Measurements from ENCODE around the gene TRAPPC2B.
A peak's percentile ranks its signal among the peaks of the same experiment; 100 is the strongest.

TRAPPC2B gene

DNA sequence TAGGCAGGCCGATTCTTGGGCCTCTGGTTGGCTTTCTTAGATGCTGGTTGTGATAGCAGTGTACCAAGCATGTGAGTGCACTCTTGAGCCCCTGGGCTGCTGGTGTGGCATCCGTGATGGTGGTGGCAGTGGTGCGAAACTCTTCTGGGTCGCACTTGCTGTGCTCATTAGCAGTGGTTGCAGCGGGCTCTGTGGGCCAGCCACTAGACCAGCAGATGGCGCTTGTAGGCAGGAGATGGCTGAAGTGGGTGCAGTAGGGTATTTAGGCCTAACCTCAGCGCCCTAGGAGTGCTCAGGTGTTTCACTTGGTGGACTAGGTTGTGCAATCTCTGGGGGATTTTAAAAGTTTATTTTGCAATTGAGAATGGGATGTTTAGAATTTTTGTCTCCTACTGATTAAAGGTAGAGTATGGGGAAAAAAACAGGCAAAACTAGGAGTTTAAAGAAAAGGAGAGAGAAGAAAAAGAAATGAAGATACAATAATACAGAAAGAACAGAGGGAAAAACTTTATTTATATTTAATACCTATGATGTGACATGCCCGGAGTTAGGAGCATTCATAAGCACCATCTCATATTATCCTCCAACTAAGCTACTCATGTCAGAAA is 43.3 kb downstream of the TRAPPC2B start:
- Histone ChIP-seq H3K27ac (no peak overlapping the region), H3K27me3 (no peaks in the 10 kb centered on the region), H3K9me3 (peaks cover 11% of the 10 kb centered on the region), H3K4me3 (ENCODE audit: low read depth in 1 of 2, low read length in 1 of 2) (no peak overlapping the region), H3K4me1 (ENCODE audit: control insufficient read depth in 1 of 2, insufficient read depth in 1 of 2, low read depth in 1 of 2, low read length in 1 of 2) (peaks cover 5 to 12% of the 10 kb centered on the region in 2 experiments), H3K36me3 (no peaks in the 10 kb centered on the region)
- TF ChIP-seq, protein P1, sequence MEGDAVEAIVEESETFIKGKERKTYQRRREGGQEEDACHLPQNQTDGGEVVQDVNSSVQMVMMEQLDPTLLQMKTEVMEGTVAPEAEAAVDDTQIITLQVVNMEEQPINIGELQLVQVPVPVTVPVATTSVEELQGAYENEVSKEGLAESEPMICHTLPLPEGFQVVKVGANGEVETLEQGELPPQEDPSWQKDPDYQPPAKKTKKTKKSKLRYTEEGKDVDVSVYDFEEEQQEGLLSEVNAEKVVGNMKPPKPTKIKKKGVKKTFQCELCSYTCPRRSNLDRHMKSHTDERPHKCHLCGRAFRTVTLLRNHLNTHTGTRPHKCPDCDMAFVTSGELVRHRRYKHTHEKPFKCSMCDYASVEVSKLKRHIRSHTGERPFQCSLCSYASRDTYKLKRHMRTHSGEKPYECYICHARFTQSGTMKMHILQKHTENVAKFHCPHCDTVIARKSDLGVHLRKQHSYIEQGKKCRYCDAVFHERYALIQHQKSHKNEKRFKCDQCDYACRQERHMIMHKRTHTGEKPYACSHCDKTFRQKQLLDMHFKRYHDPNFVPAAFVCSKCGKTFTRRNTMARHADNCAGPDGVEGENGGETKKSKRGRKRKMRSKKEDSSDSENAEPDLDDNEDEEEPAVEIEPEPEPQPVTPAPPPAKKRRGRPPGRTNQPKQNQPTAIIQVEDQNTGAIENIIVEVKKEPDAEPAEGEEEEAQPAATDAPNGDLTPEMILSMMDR (IDR thresholded peaks at IDR 0.05): no peak

DNA sequence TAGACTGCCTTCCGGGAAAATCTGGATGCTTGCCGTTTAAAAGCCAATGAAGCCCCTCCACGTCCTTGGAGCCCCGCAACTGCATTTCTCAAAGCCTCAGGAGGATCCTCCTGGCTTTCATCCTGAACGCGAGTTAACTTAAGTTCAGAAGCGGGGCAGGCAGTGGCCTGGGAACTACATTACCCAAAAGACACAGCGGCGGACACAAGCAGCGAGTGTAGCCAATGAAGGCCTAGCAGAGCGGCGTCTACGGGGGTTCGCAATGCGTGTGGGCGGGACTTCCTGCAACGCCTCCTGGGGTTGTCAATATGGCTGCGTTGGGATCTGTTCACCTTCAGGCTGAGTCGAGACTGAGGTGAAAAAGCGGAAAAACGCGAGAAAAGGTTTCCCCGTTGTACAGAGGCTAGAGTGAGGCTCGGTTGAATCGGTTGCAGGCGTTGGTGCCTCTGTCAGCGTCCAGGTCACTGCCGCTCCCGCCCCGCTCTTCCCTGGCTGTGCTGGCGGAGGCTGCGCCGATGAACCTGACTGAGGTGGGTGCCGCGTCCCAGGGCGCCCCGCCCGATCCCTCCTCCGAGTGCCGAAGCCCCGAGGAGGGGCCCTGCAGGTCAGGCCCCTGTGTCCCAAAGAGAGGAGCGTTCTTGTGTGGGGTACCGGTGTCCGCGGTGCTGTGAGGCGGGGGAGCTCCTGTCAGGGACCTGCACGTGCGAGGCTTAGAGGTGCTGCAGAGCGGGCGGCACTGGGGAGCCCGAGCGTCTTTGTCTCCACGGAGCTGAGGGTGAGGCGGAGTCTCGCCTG is 47.7 kb downstream of the TRAPPC2B start, which contains the start of gene ZNF17:
TSS of gene ZNF17 (plus strand) at position 285 of the 795 bp plus-strand sequence. CDS start 2,455 bp downstream, outside the sequence.
- Histone ChIP-seq H3K4me3 (ENCODE audit: low read depth in 1 of 2, low read length in 1 of 2) (peak within 1 kb of the TSS; percentile 75 to 92), H3K27me3 (no peaks in the 10 kb centered on the region), H3K36me3 (peaks cover 7% of the 10 kb centered on the region), H3K4me1 (ENCODE audit: control insufficient read depth in 1 of 2, insufficient read depth in 1 of 2, low read depth in 1 of 2, low read length in 1 of 2) (peaks cover 10 to 17% of the 10 kb centered on the region in 2 experiments), H3K9me3 (peaks cover 2% of the 10 kb centered on the region), H3K27ac (peak within 1 kb of the TSS; percentile 57)
- TF ChIP-seq, protein P1 (IDR thresholded peaks at IDR 0.05): no peak

All from neutrophil (primary cell).